ENCODE data around the gene BPIFB2. TPM values are rescaled to one million over a fixed set of nuclear protein-coding genes. Genes with fewer than 3 reads are reported as not detected.

BPIFB2 gene
- polyA plus RNA-seq, 1 donor from 2014 or later = not detected

GRCh38 chr20:32995802-32996201 lies 11.7 kb upstream of the BPIFB2 start:
- Histone ChIP-seq H4K20me1 (ENCODE audit: insufficient read depth) (no peaks in the 10 kb centered on the region), H3F3A (ENCODE audit: insufficient read depth, low read length, poor library complexity, severe bottlenecking) (no peaks in the 10 kb centered on the region), H3K4me3 (ENCODE audit: low read length) (no peak overlapping the region), H2AFZ (ENCODE audit: low read depth, low read length) (no peak overlapping the region), H3K9me2 (ENCODE audit: insufficient read depth, low read length) (no peaks in the 10 kb centered on the region), H3K4me2 (ENCODE audit: low read length) (no peak overlapping the region), H3K9me3 (ENCODE audit: low read length) (peaks cover 8% of the 10 kb centered on the region), H3K27me3 (ENCODE audit: insufficient read depth, low read depth, low read length) (no peaks in the 10 kb centered on the region), H3K36me3 (ENCODE audit: insufficient read depth, low read length) (no peaks in the 10 kb centered on the region), H3K9ac (ENCODE audit: low read length) (no peak overlapping the region), H3K27ac (ENCODE audit: low read length) (no peak overlapping the region), H3K79me2 (replicated peaks; ENCODE audit: insufficient read depth, low read length) (no peaks in the 10 kb centered on the region)
- no peak for TF ChIP-seq SMC3 (conservative IDR thresholded peaks at IDR 0.05; ENCODE audit: poor library complexity)
- TF ChIP-seq EZH2 (IDR thresholded peaks at IDR 0.05; ENCODE audit: borderline replicate concordance, insufficient read depth, low read length, poor library complexity, severe bottlenecking) = no peak
- no peak for TF ChIP-seq RAD21 (conservative IDR thresholded peaks at IDR 0.05)
- no peak for TF ChIP-seq MXI1 (conservative IDR thresholded peaks at IDR 0.05; ENCODE audit: poor library complexity, severe bottlenecking)
- TF ChIP-seq EP300 (conservative IDR thresholded peaks at IDR 0.05; ENCODE audit: poor library complexity, severe bottlenecking) = no peak
- no peak for TF ChIP-seq POLR2AphosphoS5 (IDR thresholded peaks at IDR 0.05)
- no peak for TF ChIP-seq TAF1 (IDR thresholded peaks at IDR 0.05; ENCODE audit: low read depth)

GRCh38 chr20:32997431-32997830 lies 10.1 kb upstream of the BPIFB2 start:
- H4K20me1 ChIP-seq (ENCODE audit: insufficient read depth) = no peaks in the 10 kb centered on the region
- no peak overlapping the region for H3K4me3 ChIP-seq (ENCODE audit: low read length)
- TF ChIP-seq REST (IDR thresholded peaks at IDR 0.05; ENCODE audit: borderline replicate concordance) = no peak
- no peak for TF ChIP-seq RAD21 (conservative IDR thresholded peaks at IDR 0.05)
- no peak for TF ChIP-seq EP300 (conservative IDR thresholded peaks at IDR 0.05; ENCODE audit: poor library complexity, severe bottlenecking)
- TF ChIP-seq POLR2AphosphoS5 (IDR thresholded peaks at IDR 0.05) = no peak
- no peak for TF ChIP-seq SMC3 (conservative IDR thresholded peaks at IDR 0.05; ENCODE audit: poor library complexity)
- TF ChIP-seq MXI1 (conservative IDR thresholded peaks at IDR 0.05; ENCODE audit: poor library complexity, severe bottlenecking) = no peak
- no peak for TF ChIP-seq CTCF (IDR thresholded peaks at IDR 0.05; ENCODE audit: poor library complexity, severe bottlenecking)
- no peak for TF ChIP-seq TAF1 (IDR thresholded peaks at IDR 0.05; ENCODE audit: low read depth)
- no peak for TF ChIP-seq EZH2 (IDR thresholded peaks at IDR 0.05; ENCODE audit: borderline replicate concordance, insufficient read depth, low read length, poor library complexity, severe bottlenecking)
- H3K27ac ChIP-seq (ENCODE audit: low read length) = no peak overlapping the region
- H3K4me2 ChIP-seq (ENCODE audit: low read length) = no peak overlapping the region
- no peaks in the 10 kb centered on the region for H3K9me2 ChIP-seq (ENCODE audit: insufficient read depth, low read length)
- H3K36me3 ChIP-seq (ENCODE audit: insufficient read depth, low read length) = no peaks in the 10 kb centered on the region
- H3K27me3 ChIP-seq (ENCODE audit: insufficient read depth, low read depth, low read length) = no peaks in the 10 kb centered on the region
- no peak overlapping the region for H3K9ac ChIP-seq (ENCODE audit: low read length)
- H3K79me2 ChIP-seq (replicated peaks; ENCODE audit: insufficient read depth, low read length) = no peaks in the 10 kb centered on the region
- H2AFZ ChIP-seq (ENCODE audit: low read depth, low read length) = no peak overlapping the region
- H3K9me3 ChIP-seq (ENCODE audit: low read length) = peaks cover 8% of the 10 kb centered on the region
- no peaks in the 10 kb centered on the region for H3F3A ChIP-seq (ENCODE audit: insufficient read depth, low read length, poor library complexity, severe bottlenecking)

Data from neural cell (in vitro differentiated cells).